Activated CD8-positive, alpha-beta memory T cell treated with anti-CD3 and anti-CD28 coated beads, Interleukin-2, amount 10 ng/mL, durations not matched to agents 7 days and 5 days (primary cell): ENCODE measurements around the gene TMEM163. TPM values are rescaled to one million over a fixed set of nuclear protein-coding genes. Genes with fewer than 3 reads are reported as not detected.
A peak's percentile ranks its signal among the peaks of the same experiment; 100 is the strongest.

ENCODE experiments used
- ATAC-seq: fragments of 150-1000 bp; cut with Tn5 transposase; one replicate; pipeline ENCODE4 v1.10.0; 2021; ENCODE audit warnings: moderate library complexity
- CTCF ChIA-PET: fragments of 350-600 bp; sonication (Branson Sonifier 250); formaldehyde crosslinking; loops from one replicate; lab custom pipeline; 2021; ENCODE audit warnings: antibody characterized with exemption; lab: Charles Lee
- DNase-seq: peaks from one replicate; pipeline ENCODE4 v3.0.0-alpha.2; 2020
- H3K27ac Mint-ChIP-seq: one replicate; pipeline ENCODE4 v1.8.0; 2021; ENCODE audit warnings: mild to moderate bottlenecking, mixed read lengths
- H3K27me3 Mint-ChIP-seq: one replicate; pipeline ENCODE4 v1.8.0; 2021; ENCODE audit warnings: mixed read lengths
- H3K36me3 Mint-ChIP-seq: one replicate; pipeline ENCODE4 v1.8.0; 2021; ENCODE audit warnings: mild to moderate bottlenecking, mixed read lengths
- H3K4me1 Mint-ChIP-seq: one replicate; pipeline ENCODE4 v1.8.0; 2021; ENCODE audit warnings: mixed read lengths
- H3K4me3 Mint-ChIP-seq: one replicate; pipeline ENCODE4 v1.8.0; 2021; ENCODE audit warnings: mild to moderate bottlenecking, moderate library complexity, mixed read lengths
- H3K9me3 Mint-ChIP-seq: one replicate; pipeline ENCODE4 v1.8.0; 2022; ENCODE audit warnings: low read depth, mixed read lengths
- total RNA-seq, 2 experiments: library from RNA; stranded (reverse); gene quantifications; one replicate each; pipeline ENCODE4 v1.2.3, GENCODE V29; 2021

Gene TMEM163
- total RNA-seq, 2 experiments from 2014 or later: 2.1 to 2.3 TPM

- Mint-ChIP-seq H3K4me1 (peaks cover 55% of the 10 kb centered on the region), H3K36me3 (peaks cover 20% of the 10 kb centered on the region), H3K4me3 (no peak overlapping the region), H3K9me3 (peaks cover 6% of the 10 kb centered on the region), H3K27ac (peak overlapping the region; percentile 98), H3K27me3 (no peaks in the 10 kb centered on the region)
- ATAC-seq (peak; percentile 11), DNase-seq (no peak)
- CTCF ChIA-PET: interaction anchor here (0.9 to 1.5 kb wide), 4 partner anchors 11 to 310 kb away, joined by 3 to 4 read pairs (median 4); no protein-coding TSS in a partner anchor
These were observed 134.7 kb downstream of the TMEM163 start for GRCh38 chr2:134583997-134584520.

DNA sequence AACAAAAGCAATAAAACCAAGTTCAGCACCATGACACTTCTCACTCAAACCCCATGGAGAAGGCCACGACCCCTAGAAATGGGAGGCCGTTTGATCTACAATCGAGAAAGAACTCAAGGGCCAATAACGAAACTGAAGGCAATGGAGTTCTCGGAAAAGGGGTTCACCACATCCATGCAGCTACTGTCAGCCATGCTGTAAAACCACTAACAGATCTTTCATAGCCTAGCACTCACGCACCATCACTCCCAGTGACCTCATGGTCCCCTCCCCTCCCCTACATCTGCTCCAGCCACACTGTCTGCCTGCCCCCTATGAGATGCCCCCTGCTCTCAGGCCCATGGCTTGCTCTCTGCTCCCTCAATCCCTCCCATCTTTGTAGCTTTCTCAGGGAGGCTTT is 135.3 kb downstream of the TMEM163 start:
- H3K27me3 Mint-ChIP-seq: no peaks in the 10 kb centered on the region
- peak overlapping the region; percentile 50 for H3K4me3 Mint-ChIP-seq
- CTCF ChIA-PET: interaction anchor here (0.9 to 1.5 kb wide), 7 partner anchors 11 to 311 kb away, joined by 3 to 4 read pairs (median 4); no protein-coding TSS in a partner anchor
- ATAC-seq (peak; percentile 90), DNase-seq (peak; percentile 85)
- H3K27ac Mint-ChIP-seq: peak overlapping the region; percentile 98
- peaks cover 55% of the 10 kb centered on the region for H3K4me1 Mint-ChIP-seq
- H3K9me3 Mint-ChIP-seq: no peaks in the 10 kb centered on the region
- H3K36me3 Mint-ChIP-seq: peaks cover 14% of the 10 kb centered on the region

DNA sequence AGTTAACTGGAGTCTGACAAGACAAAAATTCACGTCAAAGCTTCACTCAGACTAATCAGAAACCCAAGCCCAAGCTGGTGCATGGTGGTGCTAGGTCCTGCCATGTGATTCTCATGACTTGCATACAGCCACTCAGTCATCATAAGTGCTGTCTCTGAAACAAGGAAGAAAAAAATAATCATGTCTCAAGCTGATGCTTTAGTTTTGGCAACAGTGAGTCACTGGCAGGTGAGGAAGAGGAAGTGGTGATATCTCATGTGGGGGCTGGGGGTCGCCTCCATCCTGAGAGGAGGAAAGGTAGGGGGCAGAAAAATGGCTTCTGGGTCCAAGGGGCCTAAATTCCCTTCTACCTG is 136.3 kb downstream of the TMEM163 start:
- CTCF ChIA-PET: interaction anchor here (1.1 to 1.5 kb wide), 4 partner anchors 11 to 78 kb away, joined by 3 to 4 read pairs (median 4); no protein-coding TSS in a partner anchor
- H3K4me1 Mint-ChIP-seq: peaks cover 55% of the 10 kb centered on the region
- H3K4me3 Mint-ChIP-seq: peak overlapping the region; percentile 10
- ATAC-seq (peak; percentile 68), DNase-seq (peak; percentile 66)
- H3K36me3 Mint-ChIP-seq: peaks cover 8% of the 10 kb centered on the region
- H3K27me3 Mint-ChIP-seq: no peaks in the 10 kb centered on the region
- H3K9me3 Mint-ChIP-seq: no peaks in the 10 kb centered on the region
- peak overlapping the region; percentile 98 for H3K27ac Mint-ChIP-seq

DNA sequence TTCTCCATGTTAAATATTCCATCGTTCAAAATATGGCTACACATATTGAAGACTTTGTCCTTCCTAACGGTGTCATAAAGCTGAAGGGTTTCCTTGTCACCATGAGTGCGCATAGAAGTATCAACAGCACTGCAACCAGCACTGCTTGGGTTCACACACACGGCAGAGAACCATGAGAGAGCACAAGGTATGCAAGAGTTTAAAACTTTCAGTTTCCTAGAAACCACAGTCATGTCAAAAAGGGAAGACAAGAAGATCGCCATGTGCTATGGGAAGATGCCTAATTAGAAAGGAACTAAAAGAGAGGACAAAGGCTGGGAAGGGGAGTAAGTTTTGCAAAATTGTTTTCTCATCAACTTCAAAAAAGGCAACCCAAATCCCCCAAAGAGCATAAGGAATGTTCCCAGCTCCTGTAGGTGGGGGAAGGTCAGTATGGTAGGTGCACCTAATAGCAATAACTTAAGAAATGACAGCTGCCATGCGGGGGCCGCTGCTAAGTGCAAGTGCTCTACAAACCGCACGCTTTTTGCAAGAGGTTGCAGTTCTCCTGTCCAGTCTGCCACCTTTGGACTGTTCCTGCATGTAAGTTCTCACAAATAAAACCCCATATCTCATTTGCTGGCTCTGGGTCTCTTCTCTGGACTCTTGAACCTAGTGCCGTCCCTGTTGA is 136.8 kb downstream of the TMEM163 start:
- Mint-ChIP-seq H3K36me3 (peaks cover 7% of the 10 kb centered on the region), H3K4me3 (peak overlapping the region; percentile 10), H3K9me3 (no peaks in the 10 kb centered on the region), H3K4me1 (peaks cover 55% of the 10 kb centered on the region), H3K27me3 (no peaks in the 10 kb centered on the region), H3K27ac (peak overlapping the region; percentile 98)
- no peak for DNase-seq
- CTCF ChIA-PET: interaction anchor here (0.6 to 1.5 kb wide), 4 partner anchors 11 to 84 kb away, joined by 3 to 4 read pairs (median 4); no protein-coding TSS in a partner anchor
- no peak for ATAC-seq

DNA sequence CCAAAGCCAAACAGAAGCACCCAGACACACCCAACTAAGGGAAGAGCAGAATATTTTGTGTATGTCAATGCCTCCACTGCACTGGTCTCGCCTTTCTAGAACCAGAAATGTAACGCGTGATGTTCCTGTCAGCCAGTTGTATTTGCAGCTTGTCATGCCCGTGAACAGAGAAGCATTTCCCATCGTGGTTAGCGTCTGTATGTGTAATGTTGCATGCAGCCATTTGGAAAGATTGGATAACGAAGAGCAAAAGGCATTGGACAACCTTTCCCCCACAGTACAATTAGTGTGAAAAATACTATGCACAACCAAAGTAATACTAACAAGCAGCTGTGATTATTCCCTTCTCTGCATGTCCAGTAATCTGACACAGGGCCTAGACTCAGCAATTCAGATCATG is 140.5 kb downstream of the TMEM163 start:
- no peak overlapping the region for H3K4me3 Mint-ChIP-seq
- ATAC-seq (no peak), DNase-seq (no peak)
- H3K36me3 Mint-ChIP-seq: peaks cover 5% of the 10 kb centered on the region
- H3K9me3 Mint-ChIP-seq: no peaks in the 10 kb centered on the region
- peaks cover 42% of the 10 kb centered on the region for H3K4me1 Mint-ChIP-seq
- CTCF ChIA-PET: interaction anchor here (0.8 to 1.6 kb wide), 2 partner anchors 12 to 14 kb away, joined by 3 to 5 read pairs; no protein-coding TSS in a partner anchor
- no peak overlapping the region for H3K27ac Mint-ChIP-seq
- H3K27me3 Mint-ChIP-seq: no peaks in the 10 kb centered on the region

DNA sequence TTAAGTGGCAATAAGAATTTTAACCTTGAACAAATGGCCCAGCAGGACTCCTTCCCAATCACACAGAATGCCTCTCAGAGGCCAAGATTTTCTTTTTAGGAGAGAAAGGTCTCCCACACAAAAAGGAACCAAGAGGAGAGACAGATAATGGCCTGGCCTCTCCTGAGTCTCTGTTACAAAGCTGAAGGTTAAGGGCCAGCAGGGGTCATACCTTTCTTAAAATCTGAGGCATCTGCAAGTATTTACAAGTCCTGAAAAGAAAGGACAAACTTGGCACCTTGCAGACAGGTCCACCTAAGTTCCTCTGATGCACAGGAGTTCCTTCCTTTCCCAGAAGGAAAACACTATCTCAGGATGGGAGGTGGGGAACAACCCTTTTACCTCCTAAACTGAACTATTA is 142.3 kb downstream of the TMEM163 start:
- no peaks in the 10 kb centered on the region for H3K36me3 Mint-ChIP-seq
- no peak for DNase-seq
- H3K9me3 Mint-ChIP-seq: no peaks in the 10 kb centered on the region
- ATAC-seq: peak; percentile 45
- no peak overlapping the region for H3K4me3 Mint-ChIP-seq
- CTCF ChIA-PET: interaction anchor here (0.9 to 1.2 kb wide), 2 partner anchors 16 to 35 kb away, joined by 3 read pairs; no protein-coding TSS in a partner anchor
- peaks cover 23% of the 10 kb centered on the region for H3K4me1 Mint-ChIP-seq
- H3K27ac Mint-ChIP-seq: no peak overlapping the region
- no peaks in the 10 kb centered on the region for H3K27me3 Mint-ChIP-seq

- DNase-seq (no peak), ATAC-seq (no peak)
- H3K27ac Mint-ChIP-seq: no peak overlapping the region
- no peaks in the 10 kb centered on the region for H3K9me3 Mint-ChIP-seq
- no peaks in the 10 kb centered on the region for H3K27me3 Mint-ChIP-seq
- CTCF ChIA-PET: interaction anchor here (0.9 to 1.2 kb wide), 2 partner anchors 15 to 36 kb away, joined by 3 read pairs; no protein-coding TSS in a partner anchor
- H3K4me3 Mint-ChIP-seq: no peak overlapping the region
- H3K4me1 Mint-ChIP-seq: peaks cover 17% of the 10 kb centered on the region
- no peaks in the 10 kb centered on the region for H3K36me3 Mint-ChIP-seq
These were observed 142.9 kb downstream of the TMEM163 start for GRCh38 chr2:134575888-134576287.

DNA sequence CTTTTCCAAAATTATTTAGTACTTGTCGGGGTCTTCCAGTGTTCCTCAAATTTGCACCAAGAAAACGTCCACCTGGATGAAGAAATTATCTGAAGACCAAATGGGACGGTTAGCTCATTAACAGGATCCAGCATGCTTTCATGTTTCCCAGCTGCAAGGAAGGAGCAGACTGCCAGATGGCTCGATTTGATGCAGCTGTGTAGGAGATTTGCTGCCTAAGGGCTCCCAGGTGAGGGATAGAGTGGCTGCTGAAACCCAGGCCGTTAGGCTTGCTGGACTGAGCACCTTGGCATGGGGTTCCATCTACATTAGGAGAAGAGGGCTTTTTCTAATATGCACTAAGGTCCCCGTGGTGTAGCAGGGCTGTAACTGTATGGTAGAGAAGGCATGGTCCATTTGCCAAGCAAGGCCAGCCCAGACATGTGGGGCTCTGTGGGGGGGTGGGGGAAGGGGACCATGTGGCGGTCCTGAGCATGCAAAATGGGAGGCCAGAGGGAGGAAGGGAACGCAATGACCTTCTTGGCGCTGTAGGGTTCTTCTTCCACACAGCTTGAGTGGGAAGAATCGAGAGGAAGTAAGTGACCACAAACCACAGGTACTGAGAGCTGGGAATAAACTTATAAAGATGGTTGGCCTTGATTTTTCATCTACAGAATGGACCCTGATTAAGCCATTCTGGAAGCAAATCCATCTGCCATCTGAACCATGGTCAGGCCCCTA is 144.0 kb downstream of the TMEM163 start:
- H3K27ac Mint-ChIP-seq: no peak overlapping the region

DNA sequence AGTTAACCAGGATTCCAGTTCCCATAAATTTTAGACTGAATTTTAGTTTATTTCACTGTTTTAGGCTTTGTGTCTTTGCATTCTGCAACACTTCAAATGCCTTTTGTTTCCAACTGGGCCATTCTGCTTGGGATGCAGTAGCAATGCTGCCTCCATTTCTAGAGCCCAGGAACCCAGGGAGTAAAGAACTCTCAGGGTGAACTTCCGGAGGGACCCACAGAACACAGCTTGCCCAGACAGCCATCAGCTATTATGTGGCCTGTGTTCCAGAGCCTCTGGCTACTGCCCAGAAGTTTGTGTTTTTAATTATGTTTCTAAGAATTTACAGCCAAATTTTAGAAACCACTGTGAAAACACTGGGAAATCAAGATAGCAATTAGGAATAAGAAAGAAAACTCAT is 145.1 kb downstream of the TMEM163 start:
- peaks cover 14% of the 10 kb centered on the region for H3K4me1 Mint-ChIP-seq
- H3K36me3 Mint-ChIP-seq: no peaks in the 10 kb centered on the region
- no peaks in the 10 kb centered on the region for H3K9me3 Mint-ChIP-seq
- H3K27me3 Mint-ChIP-seq: peaks cover 6% of the 10 kb centered on the region
- ATAC-seq (no peak), DNase-seq (no peak)
- no peak overlapping the region for H3K4me3 Mint-ChIP-seq
- CTCF ChIA-PET: no interaction called here
- H3K27ac Mint-ChIP-seq: no peak overlapping the region

More for the DNA sequence above, 144.0 kb downstream of the TMEM163 start:
- CTCF ChIA-PET: no interaction called here
- H3K4me3 Mint-ChIP-seq: no peak overlapping the region
- DNase-seq: no peak
- peaks cover 14% of the 10 kb centered on the region for H3K4me1 Mint-ChIP-seq
- H3K9me3 Mint-ChIP-seq: no peaks in the 10 kb centered on the region
- no peak for ATAC-seq
- no peaks in the 10 kb centered on the region for H3K36me3 Mint-ChIP-seq
- no peaks in the 10 kb centered on the region for H3K27me3 Mint-ChIP-seq

GRCh38 chr2:134573085-134573370 is 145.8 kb downstream of the TMEM163 start:
- Mint-ChIP-seq H3K27me3 (peaks cover 6% of the 10 kb centered on the region), H3K36me3 (no peaks in the 10 kb centered on the region), H3K27ac (no peak overlapping the region), H3K4me1 (peaks cover 14% of the 10 kb centered on the region), H3K9me3 (no peaks in the 10 kb centered on the region), H3K4me3 (no peak overlapping the region)
- DNase-seq: no peak
- no peak for ATAC-seq
- CTCF ChIA-PET: interaction anchor here (1.2 kb wide), 1 partner anchor 10 kb away, joined by 4 read pairs; no protein-coding TSS in a partner anchor

DNA sequence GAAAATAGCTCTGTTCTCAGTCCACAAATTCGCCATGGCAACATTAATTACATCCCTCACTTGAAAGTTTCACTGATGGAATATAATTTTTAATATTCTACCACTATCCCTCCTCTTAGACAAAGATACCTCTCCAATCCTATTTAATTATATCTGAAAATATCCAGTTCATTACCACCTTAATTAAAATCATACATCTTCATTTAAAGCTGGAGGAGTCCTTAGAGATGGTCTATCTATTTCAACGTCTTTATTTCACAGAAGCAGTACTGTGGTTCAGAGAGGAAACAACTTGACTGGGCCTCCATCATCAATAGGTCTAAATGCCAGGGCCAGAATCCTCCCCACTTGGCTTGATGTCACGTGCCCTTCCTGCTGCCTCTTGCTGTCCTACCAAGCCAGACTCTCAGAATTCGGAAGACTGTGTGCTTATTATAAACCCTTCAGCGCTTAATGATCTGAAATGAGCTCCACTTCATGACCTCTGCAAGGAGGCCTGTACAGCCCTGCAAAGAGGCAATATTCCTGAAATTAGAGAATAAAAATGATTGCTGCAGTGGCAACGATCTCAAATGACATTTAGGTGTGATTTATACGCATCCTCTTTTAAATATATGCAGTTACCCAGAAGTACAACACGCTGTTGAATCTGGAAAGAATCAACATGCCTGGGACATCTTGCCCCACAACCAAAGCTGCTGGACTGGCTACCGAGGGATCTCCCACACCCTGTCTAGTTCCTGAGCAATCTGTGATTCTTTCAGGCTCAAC is 146.3 kb downstream of the TMEM163 start:
- H3K36me3 Mint-ChIP-seq: no peaks in the 10 kb centered on the region
- no peak overlapping the region for H3K27ac Mint-ChIP-seq
- H3K27me3 Mint-ChIP-seq: peaks cover 6% of the 10 kb centered on the region
- no peak for DNase-seq
- CTCF ChIA-PET: interaction anchor here (1.2 kb wide), 2 partner anchors 10 to 11 kb away, joined by 3 to 4 read pairs; no protein-coding TSS in a partner anchor
- ATAC-seq: no peak
- H3K4me1 Mint-ChIP-seq: peaks cover 14% of the 10 kb centered on the region
- no peaks in the 10 kb centered on the region for H3K9me3 Mint-ChIP-seq
- no peak overlapping the region for H3K4me3 Mint-ChIP-seq

DNA sequence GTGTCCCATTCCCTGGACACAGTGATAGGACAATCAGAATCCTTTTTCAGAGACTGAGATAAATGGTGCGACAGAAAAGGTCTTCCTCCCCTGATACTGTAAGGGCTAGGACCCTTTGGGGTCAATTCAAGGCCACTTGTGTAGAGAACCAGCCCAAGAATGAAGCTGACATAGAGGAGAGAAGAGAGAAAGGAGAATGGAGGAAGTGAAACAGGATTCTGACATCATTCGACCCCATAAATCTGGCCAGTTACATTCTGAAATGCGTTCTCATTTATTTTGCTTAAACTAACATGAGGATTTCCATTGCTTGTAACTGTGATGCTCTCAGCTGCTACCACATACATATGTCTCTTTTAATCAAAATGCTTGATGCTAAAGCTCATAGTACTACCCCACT is 148.1 kb downstream of the TMEM163 start:
- no peak for ATAC-seq
- no peaks in the 10 kb centered on the region for H3K9me3 Mint-ChIP-seq
- H3K4me3 Mint-ChIP-seq: no peak overlapping the region
- no peak for DNase-seq
- H3K36me3 Mint-ChIP-seq: no peaks in the 10 kb centered on the region
- CTCF ChIA-PET: interaction anchor here (1.0 kb wide), 1 partner anchor 12 kb away, joined by 3 read pairs; no protein-coding TSS in a partner anchor
- H3K27me3 Mint-ChIP-seq: peaks cover 10% of the 10 kb centered on the region
- peaks cover 11% of the 10 kb centered on the region for H3K4me1 Mint-ChIP-seq
- H3K27ac Mint-ChIP-seq: no peak overlapping the region

DNA sequence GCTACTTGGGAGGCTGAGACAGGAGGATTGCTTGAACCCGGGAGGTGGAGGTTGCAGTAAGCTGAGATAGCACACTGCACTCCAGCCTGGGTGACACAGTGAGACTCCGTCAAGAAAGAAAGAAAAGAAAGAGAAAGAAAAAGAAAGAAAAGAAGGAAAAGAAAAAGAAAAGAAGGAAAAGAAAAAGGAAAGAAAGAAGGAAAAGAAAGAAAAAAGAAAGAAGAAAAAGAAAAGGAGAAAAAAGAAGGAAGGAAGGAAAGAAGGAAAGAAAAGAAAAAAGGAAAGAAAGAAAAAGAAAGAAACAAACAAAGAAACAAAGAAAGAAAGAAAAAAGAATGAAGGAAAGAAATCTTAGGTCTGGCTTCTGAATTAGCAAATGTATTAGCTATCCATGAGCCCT is 150.4 kb downstream of the TMEM163 start:
- Mint-ChIP-seq H3K27ac (no peak overlapping the region), H3K27me3 (peaks cover 12% of the 10 kb centered on the region), H3K36me3 (no peaks in the 10 kb centered on the region), H3K4me3 (no peak overlapping the region), H3K9me3 (no peaks in the 10 kb centered on the region), H3K4me1 (peaks cover 14% of the 10 kb centered on the region)
- no peak for DNase-seq
- CTCF ChIA-PET: no interaction called here
- ATAC-seq: no peak
